Raji (cell line): Measurements from ENCODE around the gene UBXN11.
A peak's percentile ranks its signal among the peaks of the same experiment; 100 is the strongest.

ENCODE experiments used
- POLR2A ChIP-seq: IDR thresholded peaks from 2 replicates; pipeline ENCODE4 v1.6.1; 2011; ENCODE audit warnings: low read depth, low read length, control low read depth; ENCODE audit not compliant: insufficient read depth

The UBXN11 gene

DNA sequence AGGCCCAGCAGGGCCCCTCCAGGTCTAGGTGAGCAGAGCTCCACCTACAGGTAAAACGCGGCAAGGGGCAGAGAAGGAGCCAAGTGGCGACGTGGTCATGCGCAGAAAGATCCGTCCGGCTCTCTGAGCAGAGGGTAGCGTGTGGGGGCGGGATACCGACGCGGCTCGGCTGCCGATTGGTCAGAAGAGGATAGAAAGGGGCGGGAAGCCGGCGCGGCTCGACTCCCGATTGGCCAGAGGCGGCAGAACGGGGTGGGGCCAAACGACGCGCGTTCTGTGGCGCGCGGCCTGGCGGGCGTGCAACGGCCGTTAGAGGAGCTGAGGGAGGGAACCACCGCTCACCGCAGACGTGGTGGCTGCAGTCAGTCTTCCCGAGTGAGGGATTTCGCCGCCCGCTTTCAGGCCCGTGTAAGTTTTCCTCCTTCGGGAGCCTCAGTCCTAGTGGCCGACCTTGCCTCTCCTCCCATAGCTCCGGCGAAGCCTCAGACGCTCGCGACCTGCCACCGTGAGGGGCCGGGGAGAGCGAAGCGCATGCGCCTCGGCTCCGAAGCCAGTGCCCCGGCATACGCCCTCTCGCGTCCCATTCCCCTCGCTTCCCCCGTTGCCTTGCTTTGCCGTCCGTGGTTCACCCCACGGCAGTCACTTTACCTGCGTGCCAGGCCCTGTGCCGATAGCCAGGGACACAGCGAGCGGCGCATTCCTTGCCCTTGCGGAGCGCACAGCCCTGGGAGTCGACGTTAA, 72.4 kb downstream of the UBXN11 start, which contains the start of gene CEP85:
Gene CEP85 (plus strand): TSS at position 298 of the 741 bp plus-strand sequence. CDS start 5,584 bp downstream, outside the sequence.
- TF ChIP-seq POLR2A: peak; percentile 100
